ENCODE data around the gene TNFRSF8. TPM values are rescaled to one million over a fixed set of nuclear protein-coding genes. Genes with fewer than 3 reads are reported as not detected.
"Not testable (repeated sequence)": the region's sequence is repeated elsewhere in the genome, so short reads cannot be mapped to it uniquely, and the experiment has no call there.

TNFRSF8 gene
- total RNA-seq, 2 experiments from 2014 or later, result 31.1 to 33.2 TPM

DNA sequence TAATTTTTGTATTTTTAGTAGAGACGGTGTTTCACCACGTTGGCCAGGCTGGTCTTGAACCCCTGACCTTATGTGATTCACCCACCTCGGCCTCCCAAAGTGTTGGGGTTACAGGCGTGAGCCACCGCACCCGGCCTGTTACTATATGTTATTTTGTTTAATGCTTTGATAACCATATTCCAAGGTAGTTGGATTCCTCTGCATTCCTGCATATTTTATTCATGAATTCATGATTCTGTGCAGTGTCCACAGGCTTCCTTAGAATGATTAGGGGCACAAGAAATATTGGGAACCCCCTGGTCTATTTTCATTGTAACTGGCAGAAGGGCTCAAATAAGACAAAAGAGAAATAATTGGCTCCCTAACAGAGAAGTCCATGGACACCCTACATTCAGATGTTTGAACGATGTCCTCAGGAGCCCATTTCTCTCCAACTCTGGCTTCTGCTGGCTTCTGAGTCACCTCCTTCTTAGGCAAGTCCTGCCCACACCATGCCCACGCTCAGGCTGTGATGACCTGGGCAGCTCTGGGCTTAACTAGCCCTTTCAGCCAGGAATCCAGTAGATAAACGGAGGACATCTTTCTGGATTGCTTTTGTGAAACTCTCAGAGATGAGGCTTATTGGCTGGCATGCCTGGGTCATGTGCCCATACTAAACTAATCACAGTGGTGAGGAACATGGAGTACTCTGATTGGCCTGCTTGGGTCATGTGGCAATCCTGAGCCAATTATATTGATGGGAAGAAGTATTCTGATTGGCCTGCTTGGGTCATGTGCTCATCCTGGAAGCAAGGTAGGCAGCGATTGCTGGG is 32.6 kb downstream of the TNFRSF8 start:
- no peak overlapping the region for H3K4me3 Mint-ChIP-seq
- peaks cover 9% of the 10 kb centered on the region for H3K4me1 Mint-ChIP-seq (ENCODE audit: low read depth)
- peaks cover 3% of the 10 kb centered on the region for H3K9me3 Mint-ChIP-seq
- intact Hi-C loops (cut with micrococcal nuclease), result no loop called here
- DNase-seq, result no peak
- H3K27me3 Mint-ChIP-seq, result no peaks in the 10 kb centered on the region
- H3K27ac Mint-ChIP-seq, result no peak overlapping the region
- CTCF ChIA-PET, result interaction anchor here (1.1 kb wide), 1 partner anchor 12 kb away, joined by 3 read pairs; no protein-coding TSS in a partner anchor
- POLR2A ChIA-PET, result no interaction called here
- peaks cover 23% of the 10 kb centered on the region for H3K36me3 Mint-ChIP-seq

DNA sequence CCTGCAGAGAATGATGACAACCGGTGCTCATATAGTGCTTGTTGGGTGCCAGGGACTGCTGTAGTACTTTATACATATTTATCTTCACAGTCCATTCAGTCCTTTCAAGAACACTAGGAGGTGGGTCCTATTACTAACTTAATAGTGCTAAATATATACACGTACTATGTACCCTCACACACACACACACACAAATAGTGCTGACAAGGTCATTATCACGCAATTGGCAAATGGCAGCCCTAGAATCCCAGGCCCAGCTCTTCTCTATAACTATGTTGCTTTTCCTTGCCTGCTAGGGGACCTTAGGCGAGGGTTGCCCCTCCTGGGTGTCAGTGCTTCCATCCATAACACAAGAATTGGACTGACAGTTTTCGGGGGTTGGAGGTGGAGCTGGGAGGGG is 33.5 kb downstream of the TNFRSF8 start:
- Mint-ChIP-seq H3K27me3 (no peaks in the 10 kb centered on the region), H3K9me3 (peaks cover 3% of the 10 kb centered on the region), H3K4me3 (no peak overlapping the region), H3K4me1 (ENCODE audit: low read depth) (peaks cover 1% of the 10 kb centered on the region), H3K27ac (no peak overlapping the region), H3K36me3 (peaks cover 15% of the 10 kb centered on the region)
- intact Hi-C loops (cut with micrococcal nuclease), result no loop called here
- no peak for DNase-seq
- ChIA-PET CTCF (no interaction called here), POLR2A (no interaction called here)

DNA sequence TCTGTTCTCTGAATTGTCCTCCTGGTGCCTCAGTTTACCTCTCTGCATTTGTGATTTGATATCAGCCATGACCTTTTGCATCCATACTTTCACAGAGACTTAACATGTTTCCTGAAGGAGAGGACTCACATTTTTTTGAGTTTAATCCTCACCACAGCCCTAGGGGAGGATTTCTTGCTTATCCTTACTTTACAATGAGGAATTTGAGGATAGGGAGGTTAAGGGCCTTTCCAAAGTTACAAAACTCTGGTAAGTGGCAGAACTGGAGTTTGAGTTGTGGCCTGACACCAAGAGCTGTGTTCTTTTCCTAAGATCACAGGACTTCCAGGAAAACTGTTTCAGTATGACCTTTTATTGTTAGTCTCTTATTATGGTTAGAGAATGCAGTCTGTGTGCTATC is 34.2 kb downstream of the TNFRSF8 start:
- no peak overlapping the region for H3K27ac Mint-ChIP-seq
- H3K36me3 Mint-ChIP-seq, result peaks cover 20% of the 10 kb centered on the region
- H3K4me3 Mint-ChIP-seq, result no peak overlapping the region

DNA sequence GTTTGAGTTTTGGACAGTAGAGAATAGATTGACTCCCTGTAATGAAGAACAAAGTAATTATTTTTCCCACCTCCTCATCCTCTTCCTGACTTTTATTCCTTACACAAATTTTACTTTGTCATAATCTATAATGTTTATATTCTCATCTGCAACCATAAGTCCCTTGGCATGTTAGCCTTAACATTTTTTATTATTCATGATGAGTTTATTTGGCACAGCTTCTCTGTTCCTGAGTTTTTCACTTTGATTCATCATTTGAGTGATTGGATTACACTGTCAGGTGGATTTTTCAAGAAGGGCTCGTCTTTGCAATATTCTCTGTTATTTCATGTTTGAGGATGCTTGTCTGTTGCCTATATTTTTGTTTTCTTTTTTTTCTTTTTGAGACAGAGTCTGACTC is 35.7 kb downstream of the TNFRSF8 start:
- Mint-ChIP-seq H3K9me3 (peaks cover 3% of the 10 kb centered on the region), H3K4me3 (no peak overlapping the region), H3K27me3 (no peaks in the 10 kb centered on the region), H3K4me1 (ENCODE audit: low read depth) (peaks cover 6% of the 10 kb centered on the region), H3K36me3 (peaks cover 20% of the 10 kb centered on the region), H3K27ac (no peak overlapping the region)
- intact Hi-C loops (cut with micrococcal nuclease), result no loop called here
- ChIA-PET CTCF (interaction anchor here (2.8 kb wide), 1 partner anchor 25 kb away, joined by 10 read pairs; no protein-coding TSS in a partner anchor), POLR2A (no interaction called here)
- DNase-seq, result no peak

More for the DNA sequence above, 34.2 kb downstream of the TNFRSF8 start:
- H3K9me3 Mint-ChIP-seq, result peaks cover 3% of the 10 kb centered on the region
- no peak for DNase-seq
- intact Hi-C loops (cut with micrococcal nuclease), result no loop called here
- H3K27me3 Mint-ChIP-seq, result no peaks in the 10 kb centered on the region
- CTCF ChIA-PET, result no interaction called here
- POLR2A ChIA-PET, result no interaction called here
- peaks cover 5% of the 10 kb centered on the region for H3K4me1 Mint-ChIP-seq (ENCODE audit: low read depth)

DNA sequence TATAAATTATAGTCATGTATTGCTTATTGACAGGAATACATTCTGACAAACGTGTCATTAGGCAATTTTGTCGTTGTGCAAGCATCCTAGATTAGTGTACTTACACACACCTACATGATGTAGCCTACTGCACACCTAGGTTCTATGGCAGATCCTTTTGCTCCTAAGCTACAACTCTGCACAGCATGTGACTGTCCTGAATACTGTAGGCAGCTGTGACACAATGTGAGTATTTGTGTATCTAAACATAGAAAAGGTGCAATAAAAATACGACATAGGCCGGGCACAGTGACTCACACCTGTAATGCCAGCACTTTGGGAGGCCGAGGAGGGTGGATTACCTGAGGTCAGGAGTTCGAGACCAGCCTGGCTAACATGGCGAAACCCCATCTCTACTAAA is 36.5 kb downstream of the TNFRSF8 start:
- intact Hi-C loops (cut with micrococcal nuclease), result no loop called here
- Mint-ChIP-seq H3K27ac (no peak overlapping the region), H3K27me3 (no peaks in the 10 kb centered on the region), H3K4me3 (no peak overlapping the region), H3K4me1 (ENCODE audit: low read depth) (peaks cover 6% of the 10 kb centered on the region), H3K9me3 (peaks cover 3% of the 10 kb centered on the region), H3K36me3 (peaks cover 24% of the 10 kb centered on the region)
- ChIA-PET POLR2A (no interaction called here), CTCF (interaction anchor here (0.7 to 2.8 kb wide), 3 partner anchors 11 to 97 kb away, joined by 3 to 10 read pairs (median 4); no protein-coding TSS in a partner anchor)
- DNase-seq, result no peak

DNA sequence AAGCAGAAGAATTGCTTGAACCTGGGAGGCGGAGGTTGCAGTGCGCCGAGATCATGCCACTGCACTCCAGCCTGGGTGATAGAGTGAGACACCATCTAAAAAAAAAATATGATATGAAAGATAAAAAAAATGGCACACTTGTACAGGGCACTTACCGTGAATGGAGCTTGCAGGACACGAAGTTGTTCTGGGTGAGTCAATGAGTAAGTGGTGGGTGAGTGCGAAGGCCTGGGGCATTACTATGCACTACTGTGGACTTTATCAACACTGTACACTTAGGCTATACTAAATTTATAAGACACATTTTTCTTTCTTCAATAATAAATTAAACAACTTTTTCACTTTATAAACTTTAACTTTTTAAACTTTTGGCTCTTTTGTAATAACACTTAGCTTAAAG is 37.0 kb downstream of the TNFRSF8 start:
- CTCF ChIA-PET, result interaction anchor here (0.7 to 2.8 kb wide), 4 partner anchors 11 to 98 kb away, joined by 3 to 10 read pairs (median 4); no protein-coding TSS in a partner anchor
- DNase-seq, result no peak
- intact Hi-C loops (cut with micrococcal nuclease), result no loop called here

DNA sequence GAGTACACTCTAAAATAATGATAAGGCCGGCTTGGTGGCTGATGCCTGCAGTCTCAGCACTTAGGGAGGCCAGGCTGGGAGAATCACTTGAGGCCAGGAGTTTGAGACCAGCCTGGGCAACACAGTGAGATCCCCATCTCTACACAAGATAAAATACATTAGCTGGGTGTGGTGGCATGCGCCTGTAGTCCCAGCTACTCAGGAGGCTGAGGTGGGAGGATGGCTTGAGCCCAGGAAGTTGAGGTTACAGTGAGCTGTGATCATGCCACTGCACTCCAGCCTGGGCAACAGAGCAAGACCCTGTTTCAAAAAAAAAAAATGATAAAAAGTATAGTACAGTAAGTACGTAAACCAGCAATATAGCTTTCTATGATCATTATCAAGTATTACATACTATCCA is 38.0 kb downstream of the TNFRSF8 start:
- CTCF ChIA-PET, result interaction anchor here (0.8 to 2.8 kb wide), 3 partner anchors 17 to 558 kb away, joined by 4 to 10 read pairs (median 5); no protein-coding TSS in a partner anchor
- H3K36me3 Mint-ChIP-seq, result peaks cover 25% of the 10 kb centered on the region
- H3K27me3 Mint-ChIP-seq; intact Hi-C loops (cut with micrococcal nuclease); H3K27ac Mint-ChIP-seq; H3K9me3 Mint-ChIP-seq; H3K4me1 Mint-ChIP-seq (ENCODE audit: low read depth); H3K4me3 Mint-ChIP-seq; DNase-seq: not testable (repeated sequence)
- POLR2A ChIA-PET, result interaction anchor here (0.6 kb wide), 1 partner anchor 89 kb away, joined by 3 read pairs; no protein-coding TSS in a partner anchor

More for the DNA sequence above, 37.0 kb downstream of the TNFRSF8 start:
- Mint-ChIP-seq H3K4me1 (ENCODE audit: low read depth) (peaks cover 6% of the 10 kb centered on the region), H3K4me3 (no peak overlapping the region), H3K9me3 (peaks cover 3% of the 10 kb centered on the region), H3K27ac (no peak overlapping the region), H3K27me3 (no peaks in the 10 kb centered on the region), H3K36me3 (peaks cover 24% of the 10 kb centered on the region)
- POLR2A ChIA-PET, result interaction anchor here (0.6 kb wide), 1 partner anchor 259 kb away, joined by 4 read pairs; no protein-coding TSS in a partner anchor

DNA sequence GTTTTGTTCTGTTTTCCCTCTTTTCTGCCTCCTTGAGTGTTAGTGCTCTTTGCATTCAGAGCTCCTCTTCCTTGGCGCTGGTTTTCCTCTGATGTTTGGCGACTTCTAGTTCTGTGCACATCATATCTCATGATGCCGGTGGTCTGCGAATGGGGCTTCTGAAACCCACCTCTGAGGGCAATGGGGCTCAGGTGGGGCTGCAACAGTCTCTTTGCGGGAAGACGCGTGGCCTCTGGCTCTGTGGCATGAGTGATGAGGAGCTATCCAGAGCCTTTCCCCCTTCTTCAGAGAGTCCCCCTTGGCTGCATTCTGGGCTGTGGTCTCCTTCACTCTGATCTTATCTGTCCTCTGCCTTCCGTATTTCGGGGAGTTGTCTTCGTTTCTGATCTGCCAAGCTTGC is 39.0 kb downstream of the TNFRSF8 start:
- intact Hi-C loops (cut with micrococcal nuclease), result no loop called here
- POLR2A ChIA-PET, result interaction anchor here (0.6 to 1.4 kb wide), 2 partner anchors 11 to 193 kb away, joined by 3 to 4 read pairs; no protein-coding TSS in a partner anchor
- DNase-seq, result no peak
- Mint-ChIP-seq H3K27ac (no peak overlapping the region), H3K4me3 (no peak overlapping the region), H3K36me3 (peaks cover 28% of the 10 kb centered on the region), H3K27me3 (no peaks in the 10 kb centered on the region), H3K4me1 (ENCODE audit: low read depth) (peaks cover 6% of the 10 kb centered on the region), H3K9me3 (peaks cover 3% of the 10 kb centered on the region)
- CTCF ChIA-PET, result interaction anchor here (0.8 to 1.1 kb wide), 4 partner anchors 22 to 557 kb away, joined by 3 to 5 read pairs (median 4); no protein-coding TSS in a partner anchor

DNA sequence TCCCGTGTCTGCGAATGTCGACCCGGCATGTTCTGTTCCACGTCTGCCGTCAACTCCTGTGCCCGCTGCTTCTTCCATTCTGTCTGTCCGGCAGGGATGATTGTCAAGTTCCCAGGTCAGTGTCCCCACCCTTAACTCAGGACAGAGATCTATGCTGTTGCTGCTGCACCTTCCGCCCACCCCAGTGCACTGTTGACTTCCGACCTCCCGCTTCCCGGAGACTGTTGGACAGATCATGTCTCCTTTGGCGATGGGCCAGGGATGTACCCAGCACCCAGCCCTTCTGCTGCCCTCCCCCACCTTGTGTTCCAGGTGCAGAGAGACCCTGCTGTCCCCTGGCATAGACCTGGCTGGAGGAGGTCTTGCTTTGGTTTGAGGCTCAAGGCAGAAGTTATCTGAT is 41.3 kb downstream of the TNFRSF8 start:
- no peaks in the 10 kb centered on the region for H3K9me3 Mint-ChIP-seq
- H3K36me3 Mint-ChIP-seq, result peaks cover 21% of the 10 kb centered on the region
- H3K27ac Mint-ChIP-seq, result no peak overlapping the region
- POLR2A ChIA-PET, result no interaction called here
- peaks cover 6% of the 10 kb centered on the region for H3K4me1 Mint-ChIP-seq (ENCODE audit: low read depth)
- CTCF ChIA-PET, result no interaction called here
- H3K27me3 Mint-ChIP-seq, result no peaks in the 10 kb centered on the region
- intact Hi-C loops (cut with micrococcal nuclease), result no loop called here
- H3K4me3 Mint-ChIP-seq, result no peak overlapping the region
- DNase-seq, result no peak

DNA sequence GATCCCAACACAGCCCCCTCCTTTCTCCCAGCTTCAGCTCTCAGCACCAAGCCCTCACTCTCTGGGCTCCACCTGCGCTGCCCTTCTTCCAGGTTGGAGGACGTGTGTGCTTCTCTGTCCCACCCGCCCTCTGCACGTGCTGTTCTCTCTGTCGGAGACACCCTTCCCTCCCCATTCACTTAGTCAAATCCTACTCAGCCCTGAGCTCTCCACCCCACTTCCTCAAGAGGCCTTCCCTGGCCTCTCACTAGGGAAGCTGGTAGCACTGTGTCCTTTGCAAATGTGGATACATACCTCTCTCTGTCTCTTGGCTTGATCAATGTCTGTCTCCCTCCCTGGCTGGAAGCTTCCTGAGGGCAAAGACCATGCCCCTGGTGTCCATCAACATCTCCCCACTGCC is 43.0 kb downstream of the TNFRSF8 start:
- no peak for DNase-seq
- H3K4me3 Mint-ChIP-seq, result no peak overlapping the region
- no peak overlapping the region for H3K27ac Mint-ChIP-seq
- POLR2A ChIA-PET, result no interaction called here
- CTCF ChIA-PET, result interaction anchor here (0.8 kb wide), 1 partner anchor 18 kb away, joined by 3 read pairs; no protein-coding TSS in a partner anchor
- H3K4me1 Mint-ChIP-seq (ENCODE audit: low read depth), result peaks cover 6% of the 10 kb centered on the region
- H3K27me3 Mint-ChIP-seq, result no peaks in the 10 kb centered on the region
- peaks cover 25% of the 10 kb centered on the region for H3K36me3 Mint-ChIP-seq
- no peaks in the 10 kb centered on the region for H3K9me3 Mint-ChIP-seq
- intact Hi-C loops (cut with micrococcal nuclease), result no loop called here

DNA sequence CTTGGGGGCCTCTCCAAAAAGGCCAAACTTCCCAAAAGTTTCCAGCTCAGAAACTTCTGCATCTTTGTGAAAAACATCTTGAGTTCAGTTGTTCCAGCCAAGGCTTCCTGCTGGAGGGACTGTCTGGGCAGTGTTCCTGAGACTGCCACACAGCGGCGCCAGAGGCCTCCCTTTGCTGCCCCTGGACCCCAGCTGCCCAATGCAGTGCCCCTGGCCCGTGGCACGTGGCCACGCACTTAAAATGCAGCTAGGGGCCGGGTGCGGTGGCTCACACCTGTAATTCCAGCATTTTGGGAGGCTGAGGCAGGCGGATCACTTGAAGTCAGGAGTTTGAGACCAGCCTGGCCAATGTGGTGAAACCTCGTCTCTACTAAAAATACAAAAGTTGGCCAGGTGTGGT is 43.8 kb downstream of the TNFRSF8 start:
- H3K36me3 Mint-ChIP-seq, result peaks cover 25% of the 10 kb centered on the region
- H3K4me1 Mint-ChIP-seq (ENCODE audit: low read depth); H3K27me3 Mint-ChIP-seq; H3K4me3 Mint-ChIP-seq; DNase-seq; POLR2A ChIA-PET; intact Hi-C loops (cut with micrococcal nuclease); H3K9me3 Mint-ChIP-seq; H3K27ac Mint-ChIP-seq: not testable (repeated sequence)
- CTCF ChIA-PET, result interaction anchor here (1.0 to 2.0 kb wide), 4 partner anchors 11 to 199 kb away, joined by 3 to 12 read pairs (median 4); no protein-coding TSS in a partner anchor

DNA sequence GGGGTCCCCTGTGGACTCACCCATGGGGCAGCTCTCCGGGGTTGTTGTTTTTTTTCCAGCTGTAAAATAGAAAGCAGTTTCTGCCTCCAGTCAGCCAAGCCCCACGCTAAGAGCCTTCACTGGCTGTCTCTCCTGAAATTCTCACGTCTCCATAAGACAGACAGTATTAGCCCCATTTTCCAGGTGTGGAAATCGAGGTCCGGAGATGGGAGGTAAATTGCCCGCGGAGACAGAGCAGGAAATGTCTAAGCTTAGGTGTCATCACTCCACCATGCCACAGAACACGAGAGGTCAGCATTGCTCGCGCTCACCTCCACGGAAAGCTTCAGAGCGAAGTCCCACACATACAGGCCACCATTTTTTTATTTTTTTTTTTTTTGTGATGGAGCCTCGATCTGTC is 44.6 kb downstream of the TNFRSF8 start:
- CTCF ChIA-PET, result interaction anchor here (0.8 to 2.0 kb wide), 4 partner anchors 11 to 198 kb away, joined by 3 to 12 read pairs (median 4); no protein-coding TSS in a partner anchor
- H3K36me3 Mint-ChIP-seq, result peaks cover 20% of the 10 kb centered on the region
- no peak overlapping the region for H3K4me3 Mint-ChIP-seq
- intact Hi-C loops (cut with micrococcal nuclease), result no loop called here
- no peaks in the 10 kb centered on the region for H3K27me3 Mint-ChIP-seq
- POLR2A ChIA-PET, result no interaction called here
- peaks cover 1% of the 10 kb centered on the region for H3K4me1 Mint-ChIP-seq (ENCODE audit: low read depth)
- peak overlapping the region; percentile 30 for H3K27ac Mint-ChIP-seq
- no peak for DNase-seq
- no peaks in the 10 kb centered on the region for H3K9me3 Mint-ChIP-seq
